Body of pancreas (tissue), 4 donors: ENCODE data around the gene CACNA1C.

Source experiments
- POLR2A ChIP-seq, 3 donors: fragments of 450-650 bp; IDR thresholded peaks; one replicate each; pipeline ENCODE4 v1.6.1; 2016; ENCODE audit warnings: antibody characterized with exemption in 3 of 3, mild to moderate bottlenecking in 2 of 3
- TF ChIP-seq, protein P1 (sequence below), 7 experiments: fragments of 450-650 bp in 4 of 7; fragments of 200-600 bp in 3 of 7; sonication (generic) in 3 of 7; IDR thresholded peaks; one replicate each; pipeline ENCODE4 v1.5.1; 2016 to 2019; ENCODE audit warnings: antibody characterized with exemption in 7 of 7

DNA sequence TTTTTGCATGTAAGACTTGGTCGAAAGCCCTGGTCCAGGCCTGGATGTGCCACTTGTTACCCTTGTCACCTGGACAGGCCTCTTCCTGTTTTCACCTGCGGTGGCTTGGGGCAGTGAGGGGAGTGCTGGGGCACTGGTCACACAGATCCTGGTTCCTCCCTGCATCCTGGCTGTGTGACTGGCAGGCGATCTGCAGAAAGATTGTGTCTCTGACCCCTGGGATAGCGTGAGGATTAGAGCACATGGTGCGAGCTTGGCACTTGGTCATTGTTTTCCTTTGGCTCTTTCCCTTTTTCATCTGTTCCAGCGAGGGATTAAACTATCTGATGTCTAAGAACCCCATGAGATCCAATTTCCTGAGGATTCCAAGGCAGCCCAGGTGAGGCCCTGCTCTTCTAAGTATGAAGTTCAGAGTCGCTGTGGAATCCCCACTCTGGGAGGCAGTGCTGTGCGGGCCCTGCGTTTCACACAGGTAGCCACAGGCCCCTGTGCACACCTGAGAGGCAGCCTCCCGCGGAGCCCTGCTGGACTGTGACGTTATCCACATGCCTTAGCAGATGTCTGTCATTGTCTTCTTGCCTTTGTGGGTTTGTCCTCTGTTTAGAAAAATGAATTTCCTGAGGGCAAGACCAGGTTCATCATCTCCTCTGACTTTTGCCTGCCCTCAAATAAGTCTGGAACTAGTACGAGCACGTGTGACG is 288.4 kb downstream of the CACNA1C start:
- TF ChIP-seq, protein P1, sequence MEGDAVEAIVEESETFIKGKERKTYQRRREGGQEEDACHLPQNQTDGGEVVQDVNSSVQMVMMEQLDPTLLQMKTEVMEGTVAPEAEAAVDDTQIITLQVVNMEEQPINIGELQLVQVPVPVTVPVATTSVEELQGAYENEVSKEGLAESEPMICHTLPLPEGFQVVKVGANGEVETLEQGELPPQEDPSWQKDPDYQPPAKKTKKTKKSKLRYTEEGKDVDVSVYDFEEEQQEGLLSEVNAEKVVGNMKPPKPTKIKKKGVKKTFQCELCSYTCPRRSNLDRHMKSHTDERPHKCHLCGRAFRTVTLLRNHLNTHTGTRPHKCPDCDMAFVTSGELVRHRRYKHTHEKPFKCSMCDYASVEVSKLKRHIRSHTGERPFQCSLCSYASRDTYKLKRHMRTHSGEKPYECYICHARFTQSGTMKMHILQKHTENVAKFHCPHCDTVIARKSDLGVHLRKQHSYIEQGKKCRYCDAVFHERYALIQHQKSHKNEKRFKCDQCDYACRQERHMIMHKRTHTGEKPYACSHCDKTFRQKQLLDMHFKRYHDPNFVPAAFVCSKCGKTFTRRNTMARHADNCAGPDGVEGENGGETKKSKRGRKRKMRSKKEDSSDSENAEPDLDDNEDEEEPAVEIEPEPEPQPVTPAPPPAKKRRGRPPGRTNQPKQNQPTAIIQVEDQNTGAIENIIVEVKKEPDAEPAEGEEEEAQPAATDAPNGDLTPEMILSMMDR (IDR thresholded peaks at IDR 0.05), result no peak
- TF ChIP-seq POLR2A (IDR thresholded peaks at IDR 0.05), result no peak
